ENCODE results near the gene DESI2. TPM values are rescaled to one million over a fixed set of nuclear protein-coding genes. Genes with fewer than 3 reads are reported as not detected.
"Not testable (repeated sequence)": the region's sequence is repeated elsewhere in the genome, so short reads cannot be mapped to it uniquely, and the experiment has no call there.

Gene DESI2
- total RNA-seq, 1 donor from 2014 or later, result 24.7 TPM

DNA sequence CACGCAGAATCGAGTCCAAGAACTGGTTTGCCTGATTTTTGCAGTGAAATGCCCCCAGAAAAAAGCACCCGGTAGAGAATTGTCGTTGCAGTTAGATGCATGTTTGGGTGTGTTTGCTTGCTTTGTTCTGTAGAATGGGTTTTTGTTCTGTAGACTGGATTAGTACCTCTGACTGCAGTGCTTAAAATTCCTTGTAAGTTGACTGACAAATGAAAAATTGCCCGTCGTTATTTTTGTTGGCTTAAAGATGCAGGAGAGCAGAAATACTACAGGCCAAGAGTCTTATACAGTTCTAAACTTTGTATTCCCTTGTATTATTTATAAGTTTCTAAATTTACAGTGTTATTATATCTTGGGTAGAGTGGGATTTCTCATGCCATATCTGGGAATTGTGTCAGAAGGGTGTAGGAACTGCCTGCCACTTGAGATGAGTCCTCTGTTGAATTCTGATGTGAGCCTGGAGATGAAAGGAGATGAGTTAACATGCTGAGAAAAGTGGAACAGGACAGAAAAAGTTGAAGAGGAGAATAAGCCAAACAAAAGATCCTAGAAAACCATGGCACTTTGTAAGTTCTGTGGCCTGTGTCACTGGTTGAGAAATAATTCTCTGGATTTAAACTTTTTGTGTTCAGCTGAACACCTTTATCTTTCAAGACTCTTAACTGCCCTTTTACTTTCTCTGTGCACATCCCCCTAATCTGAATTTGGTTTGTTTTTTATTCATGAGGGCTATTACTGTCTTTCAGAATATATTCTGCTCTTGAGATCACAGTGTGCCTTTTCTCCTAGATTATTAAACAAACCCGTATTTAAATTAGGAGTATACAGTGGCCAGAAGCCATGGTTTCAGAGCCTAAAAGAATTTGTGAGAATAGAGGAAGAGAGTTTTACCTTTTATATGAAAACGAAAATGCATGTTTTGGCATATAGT lies 1.4 kb downstream of the DESI2 start:
- intact Hi-C loops (cut with micrococcal nuclease), result loop anchor here (1.0 to 5.0 kb wide), 3 partner anchors 143 to 1232 kb away; no protein-coding TSS in a partner anchor

DNA sequence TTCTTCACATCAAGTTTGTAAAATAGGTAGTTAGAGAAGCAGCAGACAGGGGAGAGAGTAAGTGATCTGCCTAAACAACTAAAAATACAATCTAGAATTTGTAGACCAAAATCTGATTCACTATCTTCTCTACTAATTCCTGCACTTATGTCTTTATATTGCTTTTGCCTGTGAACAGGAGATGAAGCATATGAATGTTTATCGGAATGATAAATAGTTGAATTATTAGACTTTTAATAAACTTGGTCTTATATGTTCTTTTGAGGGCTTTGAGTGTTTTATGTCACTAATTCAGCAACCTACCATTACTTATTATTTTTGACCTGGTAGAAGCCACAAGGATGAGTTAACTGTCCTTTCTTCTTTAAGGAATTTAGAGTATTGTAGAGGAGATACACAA lies 2.3 kb downstream of the DESI2 start:
- intact Hi-C loops (cut with micrococcal nuclease), result no loop called here

DNA sequence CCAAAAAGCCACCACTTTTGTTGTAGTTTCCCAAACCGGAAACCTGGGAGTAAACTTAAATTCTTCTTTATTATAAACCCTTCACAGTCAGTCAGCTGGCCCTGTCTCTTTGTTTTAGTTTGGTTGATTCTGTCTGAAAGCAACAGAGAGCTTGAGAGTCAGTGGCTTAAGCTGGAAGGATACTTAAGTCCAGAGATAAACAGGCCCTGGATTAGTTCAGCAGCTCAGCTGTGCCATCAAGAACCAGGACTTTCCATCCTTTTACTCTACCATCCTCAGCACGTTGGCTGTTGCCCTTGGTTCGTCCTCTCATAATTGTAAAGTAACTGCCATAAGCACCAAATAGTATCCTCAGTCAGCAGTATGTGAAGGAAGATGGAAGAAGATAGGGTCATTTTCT lies 4.5 kb downstream of the DESI2 start:
- intact Hi-C loops (cut with micrococcal nuclease), result no loop called here

DNA sequence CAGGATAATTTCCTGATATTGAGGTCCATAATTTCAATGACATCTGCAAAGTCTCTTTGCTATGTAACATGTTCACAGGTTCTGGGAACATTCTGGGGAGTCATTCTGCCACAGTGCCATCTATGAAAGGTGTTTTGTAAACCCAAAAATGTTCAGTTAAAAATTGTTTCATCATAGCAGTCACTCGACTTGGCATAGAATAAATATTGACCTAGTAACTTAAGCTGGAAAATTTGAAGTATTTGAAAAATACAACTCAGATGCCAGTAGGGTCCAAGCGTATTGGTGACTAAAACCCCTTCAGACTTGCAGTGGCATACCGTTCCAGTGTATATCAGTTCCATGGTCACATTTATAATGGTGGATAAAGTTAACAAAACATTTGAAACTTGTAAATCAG lies 6.8 kb downstream of the DESI2 start:
- intact Hi-C loops (cut with micrococcal nuclease), result no loop called here

DNA sequence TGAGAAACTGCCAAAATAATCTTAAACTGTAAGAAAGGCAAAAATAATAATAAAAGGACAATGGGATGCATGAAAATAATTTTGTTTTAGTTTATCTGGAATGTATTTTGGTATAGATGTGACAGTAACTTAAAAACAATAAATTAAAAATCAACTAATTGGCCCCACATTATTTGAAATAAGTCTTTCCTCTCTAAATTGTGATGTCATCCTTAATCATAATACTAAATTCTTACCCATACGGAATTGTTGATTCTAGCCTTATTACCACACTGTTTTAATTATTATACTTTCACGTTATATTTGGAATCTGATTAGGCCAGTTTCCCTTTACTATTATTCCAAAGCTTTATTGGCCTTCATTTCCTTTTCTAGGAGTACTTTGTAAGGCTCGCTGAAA lies 7.7 kb downstream of the DESI2 start:
- intact Hi-C loops (cut with micrococcal nuclease), result no loop called here

DNA sequence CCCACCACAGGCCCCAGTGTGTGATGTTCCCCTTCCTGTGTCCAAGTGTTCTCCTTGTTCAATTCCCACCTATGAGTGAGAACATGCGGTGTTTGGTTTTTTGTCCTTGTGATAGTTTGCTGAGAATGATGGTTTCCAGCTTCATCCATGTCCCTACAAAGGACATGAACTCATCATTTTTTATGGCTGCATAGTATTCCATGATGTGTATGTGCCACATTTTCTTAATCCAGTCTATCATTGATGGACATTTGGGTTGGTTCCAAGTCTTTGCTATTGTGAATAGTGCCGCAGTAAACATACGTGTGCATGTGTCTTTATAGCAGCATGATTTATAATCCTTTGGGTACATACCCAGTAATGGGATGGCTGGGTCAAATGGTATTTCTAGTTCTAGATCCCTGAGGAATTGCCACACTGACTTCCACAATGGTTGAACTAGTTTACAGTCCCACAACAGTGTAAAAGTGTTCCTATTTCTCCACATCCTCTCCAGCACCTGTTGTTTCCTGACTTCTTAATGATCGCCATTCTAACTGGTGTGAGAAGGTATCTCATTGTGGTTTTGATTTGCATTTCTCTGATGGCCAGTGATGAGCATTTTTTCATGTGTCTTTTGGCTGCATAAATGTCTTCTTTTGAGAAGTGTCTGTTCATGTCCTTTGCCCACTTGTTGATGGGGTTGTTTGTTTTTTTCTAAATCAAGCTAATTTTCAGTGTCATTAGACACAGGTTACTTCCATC lies 8.8 kb downstream of the DESI2 start:
- intact Hi-C loops (cut with micrococcal nuclease), result not testable (repeated sequence)

DNA sequence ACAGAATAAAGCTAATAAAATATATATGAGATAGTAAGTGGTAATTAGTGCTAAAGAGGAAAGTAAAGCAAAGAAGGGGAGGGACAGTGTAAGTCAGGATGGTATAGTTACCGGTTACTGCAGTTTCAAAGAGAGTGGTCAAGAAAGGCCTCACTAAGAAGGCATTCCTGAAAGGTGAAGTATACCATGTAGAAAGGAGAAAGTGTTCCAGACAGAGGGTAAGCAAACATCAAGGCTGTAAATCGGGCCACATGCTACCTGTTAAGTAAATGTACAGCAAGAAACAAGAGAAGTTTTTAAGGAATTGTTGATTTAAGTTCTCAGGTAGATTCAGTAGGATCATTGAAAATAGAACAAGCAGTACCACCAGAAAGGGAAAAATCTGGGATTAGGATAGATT lies 9.7 kb downstream of the DESI2 start:
- intact Hi-C loops (cut with micrococcal nuclease), result no loop called here

DNA sequence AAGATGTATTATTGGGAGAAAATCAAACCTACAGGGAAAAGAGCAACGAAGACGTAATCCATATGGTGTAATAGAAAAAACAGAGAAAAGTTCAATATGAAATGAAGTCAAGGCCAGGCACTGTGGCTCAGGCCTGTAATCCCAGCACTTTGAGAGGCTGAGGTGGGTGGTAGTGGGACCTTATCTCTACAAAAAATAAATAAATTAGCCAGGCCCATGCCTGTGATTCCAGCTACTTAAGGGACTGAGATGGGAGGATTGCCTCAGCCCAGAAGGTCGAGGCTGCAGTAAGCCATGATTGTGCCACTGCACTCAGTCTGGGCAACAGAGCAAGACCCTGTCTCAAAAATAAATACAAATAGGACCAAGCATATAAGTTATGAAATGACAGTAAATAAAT lies 11.4 kb downstream of the DESI2 start:
- intact Hi-C loops (cut with micrococcal nuclease), result no loop called here

DNA sequence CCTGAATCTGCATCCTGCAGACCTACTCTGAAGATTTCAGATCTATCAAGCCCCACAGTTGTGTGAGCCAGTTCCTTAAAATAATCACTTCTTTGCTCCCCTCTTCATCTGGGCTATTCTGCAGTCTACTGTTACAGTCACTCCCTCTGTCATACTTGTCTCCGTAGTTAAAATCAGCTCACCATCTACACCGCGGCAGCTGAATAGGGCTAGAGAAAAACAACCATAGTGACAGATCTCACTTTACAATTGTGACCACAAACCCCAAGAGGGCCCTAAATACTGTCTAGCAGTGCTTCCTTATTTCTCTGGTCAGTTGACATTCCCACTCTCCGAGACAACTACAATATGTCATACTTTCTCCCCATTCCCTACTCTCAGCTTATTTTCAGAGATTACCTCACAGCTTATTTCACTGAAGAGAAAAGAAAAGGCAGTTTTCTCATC lies 12.9 kb downstream of the DESI2 start:
- intact Hi-C loops (cut with micrococcal nuclease), result no loop called here

DNA sequence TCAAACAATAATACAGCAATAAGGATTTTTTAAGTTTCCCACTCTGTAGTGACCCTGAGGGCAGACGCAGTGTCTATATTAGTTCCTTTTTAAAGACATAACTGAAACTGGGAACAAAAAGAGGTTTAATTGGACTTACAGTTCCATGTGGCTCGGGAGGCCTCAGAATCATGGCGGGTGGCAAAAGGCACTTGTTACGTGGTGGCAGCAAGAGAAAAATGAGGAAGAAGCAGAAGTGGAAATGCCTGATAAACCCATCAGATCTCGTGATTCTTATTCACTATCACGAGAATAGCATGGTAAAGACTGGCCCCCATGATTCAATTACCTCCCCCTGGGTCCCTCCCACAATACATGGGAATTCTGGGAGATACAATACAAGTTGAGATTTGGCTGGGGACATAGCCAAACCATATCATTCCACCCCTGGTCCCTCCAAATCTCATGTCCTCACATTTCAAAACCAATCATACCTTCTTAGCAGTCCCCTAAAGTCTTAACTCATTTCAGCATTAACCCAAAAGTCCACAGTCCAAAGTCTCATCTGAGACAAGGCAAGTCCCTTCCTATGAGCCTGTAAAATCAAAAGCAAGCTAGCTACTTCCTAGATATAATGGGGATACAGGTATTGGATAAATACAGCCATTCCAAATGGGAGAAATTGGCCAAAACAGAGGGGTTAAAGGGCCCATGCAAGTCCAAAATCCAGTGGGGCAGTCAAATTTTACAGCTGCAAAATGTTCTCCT lies 13.9 kb downstream of the DESI2 start:
- intact Hi-C loops (cut with micrococcal nuclease), result not testable (repeated sequence)

DNA sequence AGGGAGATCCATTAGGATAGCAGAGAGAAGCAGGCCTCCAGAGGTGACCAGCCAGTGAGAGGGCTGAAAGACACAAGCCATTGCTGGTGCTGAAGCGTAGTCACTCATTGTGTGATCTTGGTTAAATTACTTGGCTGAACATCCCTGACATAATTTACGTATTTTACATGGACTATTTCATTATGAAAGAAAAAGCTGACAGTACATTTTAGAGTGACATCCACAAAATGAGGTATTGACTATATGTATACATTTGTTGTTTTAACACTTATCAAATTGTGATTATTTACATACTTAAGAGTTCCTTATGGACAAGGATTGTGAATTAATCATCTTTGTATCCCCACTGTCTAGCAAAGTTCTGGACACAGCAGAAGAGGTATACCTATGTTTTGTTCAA lies 14.9 kb downstream of the DESI2 start:
- intact Hi-C loops (cut with micrococcal nuclease), result no loop called here

DNA sequence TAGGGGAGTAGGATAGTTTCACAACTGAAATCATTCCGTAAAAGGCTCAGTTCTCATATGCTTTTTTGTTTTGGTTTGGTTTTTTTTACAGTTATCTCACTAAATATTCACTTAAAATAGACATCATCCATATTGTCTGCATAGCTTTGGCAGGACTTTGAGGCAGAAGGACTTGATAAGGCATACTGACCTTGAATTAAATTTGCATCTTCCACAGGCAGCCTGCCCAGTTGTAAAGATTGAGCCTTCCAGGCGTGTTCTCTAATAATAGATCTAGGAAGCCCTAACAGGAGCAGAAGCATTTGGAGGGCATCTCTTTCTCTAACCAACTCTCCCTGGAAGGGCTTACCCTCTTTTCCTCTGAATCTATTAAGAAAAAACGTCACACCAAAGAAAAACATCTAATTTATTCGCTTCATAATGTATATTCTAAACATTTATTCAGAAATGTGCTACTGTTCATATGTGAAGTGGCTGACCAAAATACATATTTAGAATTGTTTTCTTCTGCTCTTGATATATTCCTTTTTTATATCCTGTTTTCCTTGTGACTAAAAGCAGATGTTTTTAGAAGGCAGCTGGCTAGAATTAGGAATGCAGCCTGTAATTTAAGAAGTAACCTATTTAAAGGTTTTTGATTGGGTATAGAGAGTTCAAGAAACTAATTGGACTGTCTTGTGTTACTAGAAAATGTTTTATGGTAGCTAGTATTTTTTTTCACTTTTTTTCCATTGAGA lies 20.2 kb downstream of the DESI2 start:
- intact Hi-C loops (cut with micrococcal nuclease), result no loop called here

DNA sequence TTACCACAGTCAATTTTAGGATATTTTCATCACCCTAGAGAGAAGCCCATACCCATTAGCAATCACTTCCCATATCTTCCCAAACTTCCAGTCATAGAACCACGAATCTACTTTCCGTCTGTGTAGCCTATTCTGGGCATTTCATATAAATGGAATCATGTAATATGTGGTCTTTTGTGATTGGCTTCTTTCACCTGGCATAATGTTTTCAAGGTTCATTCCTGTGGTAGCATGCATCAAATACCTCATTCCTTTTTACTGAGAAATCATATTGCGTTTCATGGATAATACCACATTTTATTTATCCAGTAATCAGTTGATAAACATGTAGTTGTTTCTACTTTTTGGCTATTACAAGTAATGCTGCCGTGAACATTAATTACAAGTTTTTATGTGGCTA lies 21.5 kb downstream of the DESI2 start:
- intact Hi-C loops (cut with micrococcal nuclease), result no loop called here

DNA sequence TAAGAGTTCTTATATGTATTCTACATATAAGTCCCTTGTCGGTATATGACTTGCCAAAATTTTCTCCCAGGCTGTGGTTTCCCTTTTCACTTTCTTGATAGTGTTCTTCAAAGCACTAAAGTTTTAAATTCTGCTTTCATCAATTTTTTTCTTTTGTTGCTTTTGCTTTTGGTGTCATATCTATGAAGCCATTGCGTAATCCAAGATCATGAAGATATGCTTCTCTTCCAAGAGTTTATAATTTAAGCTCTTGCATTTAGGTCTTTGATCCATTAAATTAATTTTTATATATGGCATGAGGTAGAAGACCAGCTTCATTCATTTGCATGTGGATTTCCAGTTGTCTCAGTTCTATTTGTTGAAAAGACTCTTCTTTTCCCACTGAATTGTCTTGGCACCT lies 22.2 kb downstream of the DESI2 start:
- intact Hi-C loops (cut with micrococcal nuclease), result no loop called here

DNA sequence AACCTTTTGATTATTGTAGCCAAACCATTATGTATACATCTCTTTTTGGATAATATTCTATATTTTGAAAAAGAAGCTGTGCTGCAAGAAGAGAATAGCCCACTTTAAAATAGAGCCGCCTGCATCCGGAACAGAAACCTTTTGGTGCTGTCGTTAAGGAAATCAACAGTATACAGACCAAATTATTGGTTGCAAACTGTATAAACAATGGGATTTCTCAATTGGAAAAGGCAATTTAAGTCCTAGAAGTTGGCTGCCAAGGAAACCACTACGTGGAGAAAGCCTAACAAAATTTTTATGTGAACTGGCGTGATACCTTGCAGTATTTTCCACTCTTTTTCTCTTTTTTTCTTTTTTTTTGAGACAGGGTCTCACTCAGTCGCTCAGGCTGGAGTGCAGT lies 25.8 kb downstream of the DESI2 start:
- intact Hi-C loops (cut with micrococcal nuclease), result no loop called here

DNA sequence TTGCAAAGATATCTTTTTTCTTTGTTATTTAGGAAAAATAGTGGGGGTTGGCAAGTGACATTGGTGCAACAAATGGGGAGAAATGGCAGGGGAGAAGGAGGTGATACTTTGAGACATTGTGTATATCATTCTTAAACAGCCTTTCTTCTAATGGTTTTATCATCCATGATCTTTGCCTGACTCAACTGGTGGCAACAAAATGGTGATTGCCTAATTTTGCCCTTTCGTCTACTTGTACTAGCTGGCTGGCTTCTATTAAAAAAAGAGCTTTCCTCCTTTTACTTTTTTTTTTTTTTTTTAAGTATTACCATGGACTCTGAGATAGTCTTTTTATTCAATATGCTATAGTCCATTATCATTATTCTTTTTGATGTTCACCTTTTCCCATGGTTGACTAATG lies 27.7 kb downstream of the DESI2 start:
- intact Hi-C loops (cut with micrococcal nuclease), result no loop called here

DNA sequence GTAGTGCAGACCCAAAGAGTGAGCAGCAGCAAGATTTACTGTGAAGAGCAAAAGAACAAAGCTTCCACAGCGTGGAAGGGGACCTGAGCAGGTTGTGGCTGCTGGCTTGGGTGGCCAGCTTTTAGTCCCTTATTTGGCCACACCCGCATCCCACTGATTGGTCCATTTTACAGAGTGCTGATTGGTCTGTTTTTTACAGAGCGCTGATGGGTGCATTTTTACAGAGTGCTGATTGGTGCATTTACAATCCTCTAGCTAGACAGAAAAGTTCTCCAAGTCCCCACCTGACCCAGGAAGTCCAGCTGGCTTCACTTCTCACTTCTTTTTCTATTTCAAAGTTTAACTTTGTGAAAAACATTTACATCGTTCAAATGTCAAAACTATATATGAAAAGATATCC lies 29.2 kb downstream of the DESI2 start:
- intact Hi-C loops (cut with micrococcal nuclease), result not testable (repeated sequence)

DNA sequence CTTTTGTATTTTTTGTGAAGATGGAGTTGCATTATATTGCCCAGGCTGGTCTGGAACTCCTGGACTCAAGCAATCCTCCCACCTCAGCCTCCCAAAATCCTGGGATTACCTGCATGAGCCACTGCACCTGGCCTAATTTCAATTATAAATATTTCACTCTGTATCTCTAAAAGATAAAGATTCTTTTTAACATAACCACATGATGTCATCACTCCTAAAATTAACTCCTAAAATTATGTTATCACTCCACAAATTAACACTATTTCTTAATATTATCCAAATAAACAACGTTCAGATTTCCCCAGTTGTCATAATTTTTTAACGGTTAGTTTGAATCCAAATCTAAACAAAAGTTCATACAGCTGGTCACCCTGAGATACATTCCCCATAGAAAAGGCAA lies 43.0 kb downstream of the DESI2 start:
- intact Hi-C loops (cut with micrococcal nuclease), result no loop called here

DNA sequence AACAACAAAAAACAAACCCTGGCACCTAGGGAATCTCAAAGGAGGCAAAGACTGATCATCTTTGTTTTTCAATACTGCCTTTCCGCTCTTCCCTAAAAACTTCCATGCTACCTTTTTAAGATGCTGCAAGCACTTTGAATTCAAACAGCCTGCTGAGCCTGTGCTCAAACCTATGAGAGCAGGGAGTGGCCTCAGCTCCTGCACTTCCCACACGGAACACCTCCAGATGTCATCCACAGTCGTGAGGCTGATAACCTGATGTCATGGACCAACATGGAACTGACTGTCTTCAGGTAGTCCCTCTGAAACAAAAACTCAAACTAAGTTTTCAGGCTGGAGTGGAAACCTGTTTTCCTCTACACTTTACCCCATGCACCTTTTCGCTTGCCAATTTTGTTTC lies 46.8 kb downstream of the DESI2 start:
- intact Hi-C loops (cut with micrococcal nuclease), result no loop called here

DNA sequence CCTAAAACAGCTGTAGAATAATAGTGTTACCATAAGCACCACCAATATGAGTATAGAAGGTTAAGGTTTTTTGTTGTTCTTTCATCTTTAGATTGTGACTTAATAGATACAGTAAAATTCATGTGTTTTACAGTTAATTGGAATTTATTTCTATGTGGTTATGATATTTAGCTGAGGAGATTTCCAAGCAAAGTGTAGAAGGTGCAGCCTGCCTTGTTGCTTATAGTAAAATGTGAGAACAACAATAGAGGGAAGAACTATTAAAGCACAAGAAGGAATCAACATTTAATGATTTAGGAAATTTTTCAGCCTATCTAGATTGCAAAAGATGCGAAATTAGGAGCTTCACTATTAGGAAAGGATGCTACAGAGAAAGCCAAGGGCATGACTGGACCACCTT lies 47.9 kb downstream of the DESI2 start:
- intact Hi-C loops (cut with micrococcal nuclease), result no loop called here

DNA sequence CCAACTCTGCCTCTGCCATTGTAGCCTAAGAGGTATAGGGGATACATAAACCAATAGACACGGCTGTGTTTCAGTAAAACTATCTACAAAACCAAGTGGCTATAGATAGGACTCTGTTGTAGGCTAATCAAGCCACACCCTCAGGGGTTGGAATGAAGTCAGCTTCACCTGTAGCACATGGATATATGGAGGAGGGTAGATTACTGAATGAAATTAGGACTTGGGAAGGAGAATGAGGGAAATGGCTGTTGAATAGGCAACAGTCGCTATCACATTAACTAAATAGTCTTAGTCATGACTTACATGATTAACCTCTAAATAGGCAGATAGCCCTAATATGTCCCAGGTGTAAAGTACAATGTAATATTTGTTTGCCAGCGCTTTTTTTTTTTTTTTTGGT lies 49.7 kb downstream of the DESI2 start:
- intact Hi-C loops (cut with micrococcal nuclease), result no loop called here
